Muscle layer of colon (tissue), 2 donors: Measurements from ENCODE around the gene DNAAF5.

Experiments
- H3K27ac ChIP-seq: one replicate; pipeline ENCODE4 v1.7.0; 2013; ENCODE audit warnings: low read depth, mild to moderate bottlenecking, low read length, moderate library complexity
- H3K27me3 ChIP-seq, 2 donors: one replicate each; pipeline ENCODE4 v1.7.0; 2013; ENCODE audit warnings: low read length in 2 of 2, mild to moderate bottlenecking in 2 of 2; ENCODE audit not compliant: insufficient read depth in 2 of 2, control insufficient read depth in 1 of 2
- H3K36me3 ChIP-seq: one replicate; pipeline ENCODE4 v1.7.0; 2013; ENCODE audit warnings: mild to moderate bottlenecking, low read length; ENCODE audit not compliant: insufficient read depth
- H3K4me1 ChIP-seq: one replicate; pipeline ENCODE4 v1.7.0; 2013; ENCODE audit warnings: mild to moderate bottlenecking, low read length; ENCODE audit not compliant: insufficient read depth
- H3K4me3 ChIP-seq, 2 donors: one replicate each; pipeline ENCODE4 v1.7.0; 2013; ENCODE audit warnings: low read length in 2 of 2, low read depth in 1 of 2, mild to moderate bottlenecking in 1 of 2, moderate library complexity in 1 of 2
- H3K9ac ChIP-seq: one replicate; pipeline ENCODE4 v1.7.0; 2013; ENCODE audit warnings: low read length
- H3K9me3 ChIP-seq: one replicate; pipeline ENCODE4 v1.7.0; 2013; ENCODE audit warnings: mild to moderate bottlenecking, low read length
- donor health status: abdominal sarcoma.
- donor health status: Adenocarcinoma of cecum.

The DNAAF5 gene

DNA sequence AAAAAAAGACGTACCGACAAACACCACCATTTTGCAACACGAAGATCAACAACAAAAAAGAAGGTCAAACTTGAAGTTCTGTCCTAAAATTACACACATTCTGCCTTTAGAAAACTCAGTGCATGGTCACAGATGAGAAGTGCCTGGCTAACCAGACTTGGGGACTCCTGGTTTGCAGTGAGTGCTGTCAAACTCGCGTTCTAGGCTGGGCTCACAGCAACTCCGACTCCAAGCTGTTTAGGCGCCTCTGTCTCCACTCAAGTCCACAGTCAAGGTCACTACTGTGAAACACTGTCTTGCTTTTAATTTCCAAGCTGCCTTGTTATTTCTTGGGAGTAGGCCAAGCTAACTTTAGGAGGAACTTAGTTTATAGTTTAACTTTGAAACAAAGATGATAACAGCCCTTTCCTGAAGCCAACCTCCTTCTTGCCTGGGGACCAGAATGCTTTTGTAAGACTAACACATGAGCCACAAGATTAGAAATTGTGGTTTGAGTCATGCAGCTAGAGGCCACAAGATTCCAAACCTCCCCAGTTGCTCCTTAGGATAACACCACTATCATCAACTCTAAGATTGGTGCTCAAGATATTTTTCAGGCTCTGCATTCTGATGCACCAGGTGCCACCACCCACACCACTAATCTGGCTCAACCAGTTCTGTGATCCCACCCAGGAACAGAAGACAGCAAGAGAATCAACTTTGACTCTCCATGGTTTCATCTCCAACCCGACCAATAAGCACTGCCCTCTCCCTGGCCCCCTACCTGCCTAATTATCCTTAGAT is 1.1 kb upstream of the DNAAF5 start:
- Histone ChIP-seq H3K9me3 (no peaks in the 10 kb centered on the region), H3K36me3 (peaks cover 9% of the 10 kb centered on the region), H3K4me1 (peaks cover 16% of the 10 kb centered on the region), H3K27me3 (no peaks in the 10 kb centered on the region), H3K27ac (no peak overlapping the region), H3K4me3 (peak overlapping the region; percentile 58 to 82), H3K9ac (peak overlapping the region; percentile 50)

DNA sequence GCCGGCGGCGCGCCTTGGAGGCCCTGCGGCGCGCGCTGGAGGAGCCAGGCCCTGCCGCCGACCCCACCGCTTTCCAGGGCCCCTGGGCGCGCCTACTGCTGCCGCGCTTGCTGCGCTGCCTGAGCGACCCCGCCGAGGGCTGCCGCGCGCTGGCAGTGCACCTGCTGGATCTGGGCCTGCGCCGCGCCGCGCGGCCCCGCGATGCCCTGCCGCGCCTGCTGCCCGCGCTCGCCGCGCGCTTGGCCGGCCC is 280 bp downstream of the DNAAF5 start:
- H3K9ac ChIP-seq = no peak overlapping the region
- H3K9me3 ChIP-seq = no peaks in the 10 kb centered on the region
- H3K27ac ChIP-seq = no peak overlapping the region

DNA sequence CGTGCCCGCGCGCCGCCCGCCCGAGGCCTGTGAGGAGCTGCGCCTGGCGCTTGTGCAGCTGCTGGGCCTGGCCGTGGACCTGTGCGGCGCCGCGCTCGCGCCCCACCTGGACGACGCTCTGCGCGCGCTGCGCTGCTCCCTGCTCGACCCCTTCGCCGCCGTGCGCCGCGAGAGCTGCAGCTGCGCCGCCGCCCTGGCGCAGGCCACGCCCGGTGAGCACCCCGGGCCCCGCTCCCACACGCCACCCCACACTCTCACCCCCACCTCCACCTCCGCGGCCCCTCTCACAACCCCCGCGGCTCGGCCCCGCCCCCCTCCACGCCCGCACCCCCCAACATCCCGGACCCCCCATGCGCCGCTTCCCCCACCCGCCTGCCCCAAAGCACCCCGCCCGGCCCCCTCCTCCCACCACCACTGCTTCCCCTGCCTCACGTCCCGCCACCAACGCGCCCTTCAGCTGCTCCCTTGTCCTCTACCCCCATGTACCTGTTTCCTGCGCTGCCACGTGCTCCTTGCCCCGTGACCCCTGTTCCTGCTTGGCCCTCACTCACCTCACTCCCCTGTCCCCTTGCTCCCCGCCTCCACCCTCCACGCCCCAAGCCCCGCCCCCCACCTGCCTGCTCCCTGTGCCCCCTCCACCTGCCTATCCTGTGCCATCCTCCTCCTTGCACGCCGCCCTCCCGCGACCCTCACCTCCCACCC is 756 bp downstream of the DNAAF5 start, which contains the start of gene PRKAR1B:
TSS of gene PRKAR1B (minus strand) at position 178 of the 702 bp plus-strand sequence. CDS start 15,776 bp downstream, outside the sequence.
- Histone ChIP-seq H3K4me1 (peaks cover 21% of the 10 kb centered on the region), H3K27ac (peak within 1 kb of the TSS; percentile 76), H3K9ac (peak within 1 kb of the TSS; percentile 50), H3K36me3 (peaks cover 9% of the 10 kb centered on the region), H3K4me3 (peak within 1 kb of the TSS; percentile 58 to 82), H3K9me3 (no peaks in the 10 kb centered on the region), H3K27me3 (no peaks in the 10 kb centered on the region)

More for the DNA sequence above, 280 bp downstream of the DNAAF5 start:
- H3K4me3 ChIP-seq = peak overlapping the region; percentile 58 to 82
- no peaks in the 10 kb centered on the region for H3K27me3 ChIP-seq
- peaks cover 9% of the 10 kb centered on the region for H3K36me3 ChIP-seq
- peaks cover 17% of the 10 kb centered on the region for H3K4me1 ChIP-seq

DNA sequence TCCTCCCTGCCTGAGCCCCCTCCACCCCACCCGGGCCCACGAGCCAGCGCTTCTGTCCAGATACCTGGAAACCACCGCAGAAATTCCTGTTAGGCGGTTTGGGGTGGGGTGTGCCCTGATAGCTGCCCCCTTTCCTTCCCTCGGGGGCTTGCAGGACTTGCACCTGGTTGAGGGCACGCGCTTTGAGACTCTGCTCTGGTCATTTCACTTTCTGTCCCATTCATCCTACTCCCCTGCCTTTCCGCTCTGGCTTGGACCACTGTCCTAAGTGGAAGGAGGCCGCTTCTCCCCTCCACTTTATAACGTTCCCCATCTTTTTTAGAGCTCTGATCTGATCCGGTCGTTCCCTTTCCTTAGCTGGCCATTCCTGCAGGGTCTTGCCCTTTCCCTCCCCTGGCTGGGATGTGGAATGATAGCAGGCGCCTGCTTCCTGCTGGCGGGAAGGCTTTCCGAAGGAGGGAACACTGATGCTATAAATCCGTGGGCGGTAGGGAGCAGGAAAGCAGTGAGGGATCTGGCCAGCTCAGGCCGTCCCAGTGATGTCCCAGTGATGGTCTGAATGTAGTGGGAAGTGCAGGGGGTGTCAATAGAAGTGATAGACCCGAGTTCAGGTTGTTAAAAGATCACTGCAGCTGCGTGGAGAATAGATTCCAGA is 1.4 kb downstream of the DNAAF5 start:
- Histone ChIP-seq H3K4me1 (peaks cover 21% of the 10 kb centered on the region), H3K9me3 (no peaks in the 10 kb centered on the region), H3K4me3 (no peak overlapping the region), H3K36me3 (peaks cover 9% of the 10 kb centered on the region), H3K9ac (no peak overlapping the region), H3K27me3 (no peaks in the 10 kb centered on the region), H3K27ac (no peak overlapping the region)

DNA sequence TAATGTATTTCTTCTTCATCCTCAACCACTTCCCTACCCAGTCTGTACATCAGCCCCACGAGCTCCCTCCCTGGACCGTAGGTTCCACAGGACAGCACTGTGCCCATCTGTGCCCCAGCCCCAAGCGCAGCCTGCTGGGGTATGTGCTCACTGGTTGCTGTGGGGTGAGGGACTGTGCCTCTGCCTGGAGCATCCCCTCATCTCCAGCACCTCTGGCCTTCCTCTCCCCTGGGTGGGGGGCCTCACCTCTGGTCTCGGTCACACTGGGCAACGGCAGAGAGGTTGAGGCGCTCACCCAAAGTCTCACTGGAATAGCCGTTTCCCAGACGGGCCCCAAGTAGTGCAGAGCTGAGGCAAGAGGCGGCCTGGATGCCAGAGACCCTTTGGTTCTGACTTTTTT is 2.1 kb downstream of the DNAAF5 start:
- H3K9ac ChIP-seq = no peak overlapping the region
- no peak overlapping the region for H3K4me3 ChIP-seq
- no peak overlapping the region for H3K27ac ChIP-seq
- no peaks in the 10 kb centered on the region for H3K9me3 ChIP-seq
- H3K27me3 ChIP-seq = no peaks in the 10 kb centered on the region
- peaks cover 9% of the 10 kb centered on the region for H3K36me3 ChIP-seq
- H3K4me1 ChIP-seq = peaks cover 21% of the 10 kb centered on the region

- Histone ChIP-seq H3K9ac (no peak overlapping the region), H3K27me3 (no peaks in the 10 kb centered on the region), H3K9me3 (no peaks in the 10 kb centered on the region), H3K36me3 (peaks cover 9% of the 10 kb centered on the region), H3K4me3 (no peak overlapping the region), H3K4me1 (peaks cover 21% of the 10 kb centered on the region), H3K27ac (no peak overlapping the region)
Measured at GRCh38 chr7:729140-730000, 2.9 kb downstream of the DNAAF5 start.

- no peaks in the 10 kb centered on the region for H3K9me3 ChIP-seq
- no peak overlapping the region for H3K4me3 ChIP-seq
- peaks cover 18% of the 10 kb centered on the region for H3K4me1 ChIP-seq
- no peak overlapping the region for H3K9ac ChIP-seq
- no peaks in the 10 kb centered on the region for H3K27me3 ChIP-seq
- H3K36me3 ChIP-seq = peaks cover 9% of the 10 kb centered on the region
- no peak overlapping the region for H3K27ac ChIP-seq
Measured at GRCh38 chr7:730501-731439, 4.3 kb downstream of the DNAAF5 start.

DNA sequence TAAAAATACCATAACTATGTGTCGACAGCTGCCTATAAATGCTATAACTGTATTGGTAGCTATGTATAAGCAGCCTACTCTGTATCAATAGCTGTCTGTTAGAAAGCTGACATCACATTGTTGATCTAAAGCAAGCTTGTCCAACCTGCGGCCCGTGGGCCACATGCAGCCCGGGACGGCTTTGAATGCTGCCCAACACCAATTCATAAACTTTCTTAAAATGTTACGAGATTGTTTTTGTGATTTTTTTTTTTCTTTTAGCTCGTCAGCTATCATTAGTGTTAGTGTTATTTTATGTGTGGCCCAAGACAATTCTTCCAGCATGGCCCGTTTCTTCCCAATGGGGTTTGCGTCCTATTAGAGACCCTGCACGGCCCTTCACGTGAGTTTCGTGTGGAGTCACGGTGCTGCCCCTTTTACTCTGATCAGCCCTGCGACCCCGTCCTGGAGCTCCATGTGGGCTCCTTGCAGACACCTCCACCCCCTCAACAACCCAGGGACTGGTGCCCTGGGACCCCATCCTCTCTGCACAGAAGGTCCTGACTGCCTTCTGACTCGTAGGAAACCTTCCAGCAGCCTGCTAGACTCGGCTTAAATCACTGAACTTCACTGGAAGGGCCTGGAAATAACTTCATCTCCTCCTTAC is 5.1 kb downstream of the DNAAF5 start:
- Histone ChIP-seq H3K27ac (no peak overlapping the region), H3K9ac (no peak overlapping the region), H3K4me1 (peaks cover 13% of the 10 kb centered on the region), H3K36me3 (peaks cover 9% of the 10 kb centered on the region), H3K27me3 (no peaks in the 10 kb centered on the region), H3K4me3 (no peak overlapping the region), H3K9me3 (no peaks in the 10 kb centered on the region)

DNA sequence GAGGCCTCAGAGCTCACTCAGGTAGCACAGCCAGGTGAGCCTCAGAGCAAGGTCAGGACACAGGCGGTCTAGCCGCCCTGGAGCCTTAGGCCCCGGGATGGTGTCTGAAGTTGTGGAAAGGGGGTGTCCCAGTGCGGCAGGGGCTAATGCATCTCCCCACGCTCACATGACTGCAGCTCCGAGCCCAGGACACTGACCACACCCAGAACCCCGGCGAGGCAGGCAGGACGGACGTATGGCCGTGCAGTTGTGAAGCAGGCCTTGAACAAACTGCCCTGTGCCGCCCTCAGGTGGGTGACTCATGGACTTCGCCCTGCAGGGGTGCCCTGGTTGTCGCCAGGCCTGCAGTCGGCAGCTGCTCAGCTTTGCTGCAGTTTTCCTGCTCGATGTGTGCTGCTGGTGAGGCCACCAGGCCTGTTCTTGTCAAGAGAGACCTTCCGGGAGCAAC is 5.6 kb downstream of the DNAAF5 start:
- Histone ChIP-seq H3K9ac (no peak overlapping the region), H3K36me3 (peaks cover 9% of the 10 kb centered on the region), H3K4me3 (no peak overlapping the region), H3K9me3 (no peaks in the 10 kb centered on the region), H3K4me1 (peaks cover 13% of the 10 kb centered on the region), H3K27ac (no peak overlapping the region), H3K27me3 (no peaks in the 10 kb centered on the region)

DNA sequence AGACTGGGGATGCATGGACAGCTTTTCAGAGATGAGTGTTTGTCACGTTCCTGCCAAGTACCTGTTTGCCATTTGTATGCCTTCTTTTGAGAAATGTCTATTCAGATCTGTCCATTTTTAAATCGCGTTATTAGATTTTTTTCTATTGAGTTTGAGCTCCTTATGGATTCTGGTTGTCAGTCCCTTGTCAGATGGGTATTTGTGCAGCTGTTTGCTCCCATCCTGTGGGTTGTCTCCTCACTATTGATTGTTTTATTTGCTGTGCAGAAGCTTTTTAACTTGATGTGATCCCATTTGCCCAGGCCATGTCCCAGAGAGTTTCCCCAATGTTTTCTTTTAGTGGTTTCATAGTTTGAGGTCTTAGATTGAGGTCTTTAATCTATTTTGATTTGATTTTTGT is 6.1 kb downstream of the DNAAF5 start:
- peaks cover 13% of the 10 kb centered on the region for H3K4me1 ChIP-seq
- peaks cover 9% of the 10 kb centered on the region for H3K36me3 ChIP-seq
- no peaks in the 10 kb centered on the region for H3K27me3 ChIP-seq
- no peaks in the 10 kb centered on the region for H3K9me3 ChIP-seq
- H3K4me3 ChIP-seq = no peak overlapping the region
- H3K9ac ChIP-seq = no peak overlapping the region
- H3K27ac ChIP-seq = no peak overlapping the region
